IPS-18c (cell line): Measurements from ENCODE around the gene SLC22A23.

Source experiments
- H3K4me3 ChIP-seq: 2 replicates; pipeline ENCODE4 v1.7.0; 2013; ENCODE audit warnings: low read depth, mild to moderate bottlenecking, low read length, moderate library complexity; ENCODE audit not compliant: insufficient read depth
- H3K9me3 ChIP-seq: one replicate; pipeline ENCODE4 v1.6.1; 2013; ENCODE audit warnings: mild to moderate bottlenecking, low read length, moderate library complexity; ENCODE audit not compliant: control insufficient read depth, insufficient read depth

Gene SLC22A23

GRCh38 chr6:3304500-3305215 lies 152.2 kb downstream of the SLC22A23 start:
- Histone ChIP-seq H3K4me3 (no peak overlapping the region), H3K9me3 (no peaks in the 10 kb centered on the region)

GRCh38 chr6:3303795-3304411 lies 152.9 kb downstream of the SLC22A23 start:
- Histone ChIP-seq H3K9me3 (no peaks in the 10 kb centered on the region), H3K4me3 (no peak overlapping the region)

GRCh38 chr6:3301506-3301905 lies 155.3 kb downstream of the SLC22A23 start:
- H3K4me3 ChIP-seq: no peak overlapping the region
- H3K9me3 ChIP-seq: peaks cover 2% of the 10 kb centered on the region

GRCh38 chr6:3299221-3299620 lies 157.6 kb downstream of the SLC22A23 start:
- H3K4me3 ChIP-seq: no peak overlapping the region
- H3K9me3 ChIP-seq: peaks cover 2% of the 10 kb centered on the region

- Histone ChIP-seq H3K4me3 (no peak overlapping the region), H3K9me3 (peaks cover 2% of the 10 kb centered on the region)
These were observed 158.9 kb downstream of the SLC22A23 start for GRCh38 chr6:3297909-3298308.

GRCh38 chr6:3297006-3297405 lies 159.8 kb downstream of the SLC22A23 start:
- peaks cover 2% of the 10 kb centered on the region for H3K9me3 ChIP-seq
- no peak overlapping the region for H3K4me3 ChIP-seq

GRCh38 chr6:3296537-3296936 lies 160.3 kb downstream of the SLC22A23 start:
- no peak overlapping the region for H3K4me3 ChIP-seq

GRCh38 chr6:3296078-3296477 lies 160.8 kb downstream of the SLC22A23 start:
- H3K4me3 ChIP-seq: no peak overlapping the region
- peaks cover 2% of the 10 kb centered on the region for H3K9me3 ChIP-seq

More at GRCh38 chr6:3296537-3296936, 160.3 kb downstream of the SLC22A23 start:
- peaks cover 2% of the 10 kb centered on the region for H3K9me3 ChIP-seq

- Histone ChIP-seq H3K4me3 (no peak overlapping the region), H3K9me3 (peaks cover 2% of the 10 kb centered on the region)
These were observed 161.7 kb downstream of the SLC22A23 start for GRCh38 chr6:3294921-3295871.

- Histone ChIP-seq H3K4me3 (no peak overlapping the region), H3K9me3 (peaks cover 2% of the 10 kb centered on the region)
These were observed 162.5 kb downstream of the SLC22A23 start for GRCh38 chr6:3294396-3294795.

- H3K4me3 ChIP-seq: no peak overlapping the region
- H3K9me3 ChIP-seq: peaks cover 2% of the 10 kb centered on the region
These were observed 163.3 kb downstream of the SLC22A23 start for GRCh38 chr6:3293271-3294155.

- Histone ChIP-seq H3K4me3 (no peak overlapping the region), H3K9me3 (peaks cover 2% of the 10 kb centered on the region)
These were observed 164.2 kb downstream of the SLC22A23 start for GRCh38 chr6:3292431-3293197.

- H3K4me3 ChIP-seq: no peak overlapping the region
- no peaks in the 10 kb centered on the region for H3K9me3 ChIP-seq
These were observed 164.9 kb downstream of the SLC22A23 start for GRCh38 chr6:3291987-3292386.

- H3K9me3 ChIP-seq: no peaks in the 10 kb centered on the region
- no peak overlapping the region for H3K4me3 ChIP-seq
These were observed 165.5 kb downstream of the SLC22A23 start for GRCh38 chr6:3291346-3291745.

GRCh38 chr6:3290931-3291211 lies 166.0 kb downstream of the SLC22A23 start:
- Histone ChIP-seq H3K4me3 (no peak overlapping the region), H3K9me3 (no peaks in the 10 kb centered on the region)

GRCh38 chr6:3290149-3290930 lies 166.5 kb downstream of the SLC22A23 start:
- Histone ChIP-seq H3K9me3 (no peaks in the 10 kb centered on the region), H3K4me3 (no peak overlapping the region)
